Activated gamma-delta T cell treated with Interleukin-2 at 50 U/mL for 16 hours (primary cell): ENCODE data around the gene PPP1R14D.

Experiments
- DNase-seq: peaks from one replicate; pipeline ENCODE4 v3.0.0-alpha.2; 2020

PPP1R14D gene

GRCh38 chr15:40815042-40815698 is 13.3 kb downstream of the PPP1R14D start:
- DNase-seq, result no peak

- no peak for DNase-seq
Observed at GRCh38 chr15:40812721-40813425, 15.6 kb downstream of the PPP1R14D start.

- no peak for DNase-seq
Observed at GRCh38 chr15:40808861-40809450, 19.6 kb downstream of the PPP1R14D start.

DNA sequence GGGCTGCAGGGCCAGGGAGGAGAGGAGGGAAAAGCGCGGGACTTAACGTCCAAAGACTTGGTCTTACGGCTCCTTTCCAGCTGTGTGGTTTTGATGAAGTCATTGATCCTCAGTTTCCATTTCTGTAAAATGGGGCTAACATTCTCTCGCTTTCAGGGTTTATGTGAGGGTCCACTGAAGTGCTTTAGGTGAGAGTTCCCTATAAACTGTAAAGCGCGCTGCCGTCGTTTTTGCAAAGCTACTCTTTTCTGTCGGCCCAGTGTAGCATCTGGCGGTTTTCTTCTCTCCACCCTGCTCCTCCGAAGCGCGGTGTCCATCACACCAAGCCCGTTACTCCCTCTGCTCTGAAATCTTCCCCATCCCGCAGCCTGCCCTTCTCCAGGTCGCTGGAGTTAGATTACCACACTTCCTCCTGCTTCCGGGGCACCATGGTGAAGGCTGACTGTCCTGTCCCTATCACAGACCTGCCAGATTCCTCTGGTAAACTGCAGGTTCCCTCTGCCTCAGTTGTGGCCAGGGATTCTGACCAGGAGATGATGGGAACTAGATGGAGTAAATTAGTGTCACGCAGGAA is 20.5 kb downstream of the PPP1R14D start:
- DNase-seq, result no peak

GRCh38 chr15:40807028-40807887 is 21.2 kb downstream of the PPP1R14D start, which contains the start of the genes DNAJC17 and ZFYVE19:
DNAJC17 (minus strand) TSS chr15:40807473; CDS start chr15:40807446, 27 bp downstream.
ZFYVE19 (plus strand) TSS chr15:40807089; CDS start chr15:40807590, 501 bp downstream.
- DNase-seq, result peak; percentile 90

- DNase-seq, result no peak
Observed at GRCh38 chr15:40806672-40807027, 21.9 kb downstream of the PPP1R14D start.

GRCh38 chr15:40803688-40804087 is 24.8 kb downstream of the PPP1R14D start:
- DNase-seq, result no peak

- no peak for DNase-seq
Observed at GRCh38 chr15:40803076-40803475, 25.4 kb downstream of the PPP1R14D start.

- no peak for DNase-seq
Observed at GRCh38 chr15:40799523-40799922, 29.0 kb downstream of the PPP1R14D start.

- no peak for DNase-seq
Observed at GRCh38 chr15:40796512-40796911, 32.0 kb downstream of the PPP1R14D start.

GRCh38 chr15:40796041-40796440 is 32.5 kb downstream of the PPP1R14D start:
- DNase-seq, result no peak

DNA sequence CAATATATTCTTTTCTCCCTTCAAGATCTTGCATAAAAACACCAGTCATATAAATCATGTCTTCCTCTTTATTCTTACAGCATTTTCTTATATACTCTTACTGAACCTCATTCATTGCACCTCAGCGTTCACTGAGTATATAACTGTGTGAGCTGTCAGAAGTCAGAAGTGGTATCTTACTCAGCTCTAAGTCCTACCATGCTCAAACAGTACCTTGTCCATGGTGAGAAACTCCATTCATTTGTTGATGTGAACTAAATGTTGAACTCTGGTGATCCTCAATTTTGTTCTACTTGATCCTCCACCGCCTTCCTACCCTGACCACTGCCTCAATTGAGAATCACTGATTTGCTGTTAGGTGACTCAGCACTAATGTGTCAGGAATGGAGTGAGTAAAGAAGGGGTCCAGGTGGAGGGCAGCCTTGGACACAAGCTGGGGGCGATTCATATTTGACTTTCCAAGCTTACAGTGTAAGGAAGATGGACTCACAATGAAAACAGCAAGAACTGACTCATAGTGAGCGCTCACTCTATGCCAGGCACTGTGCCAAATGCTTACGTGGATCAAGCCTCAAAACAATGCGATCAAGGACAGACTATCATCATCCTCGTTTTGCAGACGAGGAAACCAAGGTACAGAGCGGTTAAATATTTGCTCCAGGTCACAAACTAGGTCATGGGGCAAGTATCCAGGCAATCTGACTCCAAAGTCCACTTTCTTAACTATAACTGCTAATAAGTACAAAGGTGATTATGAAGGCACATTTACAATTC is 35.1 kb downstream of the PPP1R14D start:
- DNase-seq, result no peak

DNA sequence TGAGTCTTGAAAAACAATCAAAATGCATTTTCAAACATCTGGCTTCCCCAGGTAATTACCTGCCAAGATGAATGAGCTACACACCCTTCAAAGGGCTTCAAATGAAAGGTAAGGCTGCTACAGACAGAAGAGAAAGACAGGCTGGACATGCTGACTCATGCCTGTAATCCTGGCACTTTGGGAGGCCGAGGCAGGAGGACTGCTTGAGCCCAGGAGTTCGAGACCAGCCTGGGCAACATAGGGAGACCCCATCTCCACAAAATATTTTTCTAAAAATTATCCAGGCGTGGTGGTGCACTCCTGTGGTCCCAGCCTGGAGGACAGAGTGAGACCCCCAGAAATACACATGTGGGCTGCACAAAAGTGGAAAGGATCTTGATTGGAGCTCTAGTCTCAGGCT is 36.1 kb downstream of the PPP1R14D start:
- no peak for DNase-seq

- DNase-seq, result no peak
Observed at GRCh38 chr15:40790718-40791117, 37.8 kb downstream of the PPP1R14D start.

DNA sequence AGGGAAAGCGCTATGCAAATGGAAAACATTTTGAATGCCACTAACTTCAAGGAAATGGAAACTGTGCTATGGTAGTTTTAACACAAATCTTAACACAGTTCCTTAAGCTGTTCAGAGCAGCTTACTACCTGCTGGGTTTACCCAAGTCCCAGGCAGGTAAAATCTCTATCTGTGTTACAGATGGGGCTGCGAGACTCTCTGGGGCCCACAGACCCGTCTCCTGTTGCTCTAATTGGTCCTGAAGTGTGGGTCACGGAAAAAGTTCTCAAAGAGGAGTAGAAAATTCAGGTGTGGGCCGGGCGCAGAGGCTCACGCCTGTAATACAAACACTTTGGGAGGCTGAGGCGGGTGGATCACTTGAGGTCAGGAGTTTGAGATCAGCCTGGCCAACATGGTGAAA is 38.5 kb downstream of the PPP1R14D start:
- DNase-seq, result no peak

DNA sequence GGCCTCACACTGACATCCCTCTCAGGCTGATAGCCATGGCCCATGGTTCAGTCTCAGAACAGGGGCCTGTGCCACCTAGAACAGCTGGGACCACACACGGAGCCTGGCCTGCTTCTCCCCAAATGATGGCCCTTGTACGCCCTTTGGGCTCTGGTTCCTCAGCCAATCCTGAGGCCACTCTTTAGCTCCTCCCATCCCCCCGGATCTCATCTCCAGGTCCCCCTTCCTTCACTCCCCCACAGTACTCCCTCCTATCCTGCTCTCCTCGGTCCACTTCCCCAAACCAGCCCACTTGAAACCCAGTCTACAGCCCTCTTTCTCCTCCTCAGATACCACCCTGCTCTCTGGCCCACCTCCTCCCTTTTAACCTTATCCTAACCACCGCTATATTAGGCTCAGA is 39.4 kb downstream of the PPP1R14D start:
- DNase-seq, result no peak

DNA sequence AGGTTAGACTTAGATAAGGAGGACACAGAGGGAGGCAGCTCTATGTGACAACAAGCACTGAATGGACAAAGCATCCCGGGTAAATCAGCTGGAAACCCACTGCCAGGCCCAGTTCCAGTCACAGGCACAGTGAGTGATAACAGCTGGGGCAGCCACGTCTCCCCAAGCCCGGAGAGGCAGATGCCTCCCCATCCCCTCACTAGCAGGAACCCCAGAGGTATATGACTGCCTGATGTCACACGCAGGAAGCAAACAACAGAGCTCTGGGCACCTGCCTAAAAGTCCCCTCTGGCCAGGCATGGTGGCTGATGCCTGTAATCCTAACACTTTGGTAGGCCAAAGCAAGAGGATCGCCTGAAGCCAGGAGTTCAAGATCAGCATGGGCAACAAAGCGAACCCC is 40.5 kb downstream of the PPP1R14D start:
- no peak for DNase-seq

DNA sequence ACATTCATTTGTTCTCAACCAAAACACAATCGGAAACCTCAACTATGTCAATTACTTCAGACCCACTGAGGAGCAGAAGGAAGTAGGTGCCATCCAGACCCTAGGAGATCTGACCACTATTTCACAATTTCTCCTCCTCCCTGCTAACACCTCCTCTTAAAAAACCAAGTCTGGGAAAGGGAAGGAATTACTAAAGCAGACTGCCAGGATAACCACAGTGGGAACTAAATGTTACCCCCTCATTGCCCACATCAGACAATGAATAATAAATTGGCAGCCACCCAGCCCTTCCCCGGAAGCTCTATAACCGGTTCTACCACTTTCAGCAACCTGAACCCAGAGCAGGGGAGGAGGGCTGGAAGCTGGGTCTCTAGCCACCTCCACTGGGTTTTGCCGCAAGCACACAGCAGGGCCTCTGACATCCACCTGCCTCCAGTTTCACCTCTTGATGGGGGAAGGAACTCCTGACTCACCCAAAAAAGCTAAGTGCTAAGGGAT is 41.1 kb downstream of the PPP1R14D start:
- peak; percentile 48 for DNase-seq

DNA sequence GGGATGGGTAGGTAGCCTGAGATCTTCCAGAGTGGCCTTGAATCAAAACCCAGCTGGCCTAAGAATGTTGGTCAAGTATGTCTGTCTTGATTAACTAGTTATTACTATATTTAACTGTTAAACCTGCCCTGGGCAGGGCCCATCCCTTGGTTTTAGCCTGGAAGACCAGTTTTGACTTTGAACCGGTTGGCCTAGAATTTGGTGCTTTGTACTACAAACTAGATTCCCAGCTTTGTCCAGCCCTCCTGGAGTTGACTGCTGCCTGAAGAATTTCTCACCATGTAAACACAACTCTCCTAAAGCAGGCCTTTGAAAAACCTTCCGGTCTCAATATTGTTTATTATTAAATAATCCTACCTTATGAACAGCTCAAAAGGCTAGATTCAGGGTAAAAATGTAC is 42.7 kb downstream of the PPP1R14D start:
- DNase-seq, result no peak

DNA sequence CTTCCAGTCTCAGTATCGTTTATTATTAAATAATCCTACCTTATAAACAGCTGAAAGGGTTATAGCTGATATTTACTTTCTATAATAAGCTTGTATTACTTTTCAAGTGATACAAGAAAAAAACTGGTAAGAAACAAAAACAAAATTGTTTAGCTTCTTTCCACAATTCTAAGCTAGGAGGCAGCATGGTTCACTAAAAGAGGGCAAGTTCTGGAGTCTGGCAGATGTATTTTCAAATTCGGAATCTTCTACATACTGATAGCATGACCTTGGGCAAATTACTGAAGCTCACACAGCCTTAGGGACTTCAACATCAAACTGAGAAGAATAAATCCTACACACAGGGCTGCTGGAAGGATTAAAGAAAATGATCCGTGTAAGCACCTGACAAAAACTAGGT is 43.3 kb downstream of the PPP1R14D start:
- DNase-seq, result no peak

- peak; percentile 78 for DNase-seq
Observed at GRCh38 chr15:40782609-40783227, 45.8 kb downstream of the PPP1R14D start.
